Measurements from ENCODE around the gene KIF5C.

DNA sequence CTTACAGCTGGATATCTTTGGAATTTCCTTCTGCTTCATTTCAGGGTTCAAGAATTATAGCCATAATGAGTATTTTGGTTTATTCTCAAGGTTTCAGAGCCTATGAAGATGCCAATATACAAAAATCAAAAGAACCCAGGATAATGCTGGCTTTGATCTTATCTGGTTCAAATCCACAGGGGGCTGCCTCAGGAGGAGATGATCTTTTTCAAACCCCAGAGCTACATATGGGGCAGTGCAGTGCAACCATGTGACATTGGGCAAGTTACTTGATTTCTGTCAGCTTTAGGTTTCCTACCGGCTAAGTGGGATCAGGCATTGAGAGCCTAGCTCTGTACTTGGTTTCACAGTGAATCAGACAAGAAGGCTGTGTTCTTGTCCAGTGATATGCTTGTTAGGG, 140.5 kb downstream of the KIF5C start:
- TF ChIP-seq POLR2AphosphoS5 (IDR thresholded peaks at IDR 0.05; ENCODE audit: borderline replicate concordance, low read depth, low read length): no peak
- no peak for TF ChIP-seq EZH2 (IDR thresholded peaks at IDR 0.05)
- no peak for TF ChIP-seq FOXP2 (optimal IDR thresholded peaks at IDR 0.05; ENCODE audit: control extremely low read depth, extremely low read length, insufficient read depth)

Data from SK-N-MC (cell line).